GM23248 (cell line): ENCODE data around the gene ZNF521.

Source experiments
- EZH2 ChIP-seq: fragments of 200-600 bp; sonication (generic); IDR thresholded peaks from 2 replicates; pipeline ENCODE4 v1.6.1; 2018; ENCODE audit warnings: antibody characterized with exemption, mild to moderate bottlenecking; ENCODE audit not compliant: insufficient read depth, poor library complexity, severe bottlenecking
- EZH2phosphoT487 ChIP-seq: fragments of 200-600 bp; sonication (generic); IDR thresholded peaks from 2 replicates; pipeline ENCODE4 v1.6.1; 2018; ENCODE audit warnings: antibody characterized with exemption, moderate library complexity, mild to moderate bottlenecking, low read depth; ENCODE audit not compliant: insufficient read depth

- TF ChIP-seq EZH2 (no peak), EZH2phosphoT487 (no peak)
Measured at GRCh38 chr18:25109484-25109883, 242.5 kb downstream of the ZNF521 start.
